ENCODE measurements around the gene GRAMD4. TPM values are rescaled to one million over a fixed set of nuclear protein-coding genes. Genes with fewer than 3 reads are reported as not detected.

GRAMD4 gene
- total RNA-seq, 1 experiment from 2014 or later = 19.8 TPM

DNA sequence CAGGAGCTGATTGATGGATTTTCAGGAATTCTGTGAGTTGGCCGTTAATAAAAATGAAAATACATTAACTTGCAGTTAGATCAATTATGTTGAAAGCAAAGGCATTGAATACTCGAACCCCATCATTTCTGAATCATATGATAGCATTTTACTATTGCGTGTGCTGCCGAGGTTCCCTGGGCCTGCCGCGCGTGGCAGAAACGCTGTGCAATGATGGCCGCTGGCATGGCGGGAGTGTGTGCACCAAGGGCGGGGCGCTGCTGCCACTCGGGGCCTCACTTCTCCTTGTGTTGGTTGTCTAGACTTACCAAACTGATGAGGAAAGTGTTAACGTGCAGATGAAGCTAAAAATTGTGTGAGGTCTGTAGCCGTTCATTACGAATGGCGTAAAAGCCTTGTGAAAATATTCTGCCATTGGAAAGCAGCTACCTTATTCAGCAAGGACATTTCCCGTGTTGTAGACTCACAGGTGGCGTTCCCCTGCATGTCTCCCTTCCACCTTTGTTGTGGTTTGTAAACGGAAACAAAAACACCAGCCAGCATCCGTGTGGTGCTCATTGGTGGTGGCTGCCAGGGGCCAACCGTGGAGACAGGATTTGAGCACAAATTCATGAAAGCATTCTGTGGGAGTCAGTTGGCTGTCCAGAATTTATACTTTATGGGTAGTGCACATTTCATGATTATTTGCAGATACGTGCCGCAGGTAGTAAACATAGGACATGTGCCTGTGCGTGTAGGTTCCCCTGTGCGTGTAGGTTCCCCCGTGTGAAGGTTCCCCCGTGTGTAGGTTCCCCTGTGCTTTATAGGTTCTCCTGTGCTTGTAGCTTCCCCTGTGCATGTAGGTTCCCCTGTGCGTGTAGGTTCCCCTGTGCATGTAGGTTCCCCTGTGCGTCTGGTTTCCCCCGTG lies 5.9 kb upstream of the GRAMD4 start:
- no CpG with 5 or more reads among the region's 31 CpGs for WGBS (ENCODE audit: extremely low coverage, insufficient read length, low lambda C conversion rate)
- Mint-ChIP-seq H3K4me3 (0 out of 5 replicates have a peak overlapping the region, but pooled peaks of 1 of the 2 experiments have one; percentile 35), H3K27ac (peak overlapping the region in 1 of 3 experiments; percentile 44; a peak in 1 of 7 replicates), H3K27me3 (ENCODE audit: low read depth) (no peaks in the 10 kb centered on the region), H3K9me3 (peaks cover 0 to 5% of the 10 kb centered on the region in 2 experiments; a peak in 1 of 5 replicates), H3K36me3 (ENCODE audit: insufficient read depth in 1 of 3, low read depth in 3 of 3) (no peaks in the 10 kb centered on the region), H3K4me1 (peaks cover 14 to 19% of the 10 kb centered on the region in 2 experiments)
- no peak overlapping the region for H2AFZ ChIP-seq (ENCODE audit: low read length)
- no peaks in the 10 kb centered on the region for H3K79me1 ChIP-seq (ENCODE audit: insufficient read depth, low read depth, low read length, poor library complexity, severe bottlenecking)
- no peak overlapping the region for H3K56ac ChIP-seq (ENCODE audit: insufficient read length, low read depth, low read length)
- H4K20me1 ChIP-seq (ENCODE audit: control insufficient read depth, insufficient read depth, insufficient read length) = no peaks in the 10 kb centered on the region
- no peaks in the 10 kb centered on the region for H3K9me3 ChIP-seq (ENCODE audit: control insufficient read depth, low read depth, low read length)
- H3K79me2 ChIP-seq (ENCODE audit: insufficient read depth, low read length) = no peaks in the 10 kb centered on the region
- no peak overlapping the region for H3K4ac ChIP-seq (ENCODE audit: low read depth, low read length)
- H2BK12ac ChIP-seq (ENCODE audit: insufficient read length, low read depth, low read length) = no peak overlapping the region
- H3K27ac ChIP-seq (ENCODE audit: insufficient read length, low read depth, low read length) = no peak overlapping the region
- no peak overlapping the region for H2AK5ac ChIP-seq (ENCODE audit: insufficient read length, low read length)
- no peaks in the 10 kb centered on the region for H3K27me3 ChIP-seq (ENCODE audit: insufficient read depth, low read length)
- H2BK120ac ChIP-seq (ENCODE audit: low read depth, low read length, poor library complexity, severe bottlenecking) = no peak overlapping the region
- no peak overlapping the region; the same call in 1 of the 2 replicates for H3K14ac ChIP-seq (ENCODE audit: insufficient read depth, low read length)
- no peak overlapping the region for H3K18ac ChIP-seq (ENCODE audit: insufficient read length, low read depth, low read length)
- H3K9ac ChIP-seq (ENCODE audit: extremely low read depth, insufficient read length, low read length) = no peak overlapping the region
- no peak overlapping the region for H2BK20ac ChIP-seq (ENCODE audit: low read depth, low read length, poor library complexity, severe bottlenecking)
- no peak overlapping the region for H4K8ac ChIP-seq (replicated peaks; ENCODE audit: insufficient read length, low read depth, low read length)
- no peak overlapping the region for H2BK5ac ChIP-seq (ENCODE audit: insufficient read length, low read length)
- no peaks in the 10 kb centered on the region for H3K4me1 ChIP-seq (ENCODE audit: insufficient read depth, low read length)
- H2BK15ac ChIP-seq (ENCODE audit: low read depth, low read length) = no peak overlapping the region
- H4K91ac ChIP-seq (ENCODE audit: insufficient read length, low read depth, low read length) = no peak overlapping the region
- no peak overlapping the region for H3K4me2 ChIP-seq (ENCODE audit: insufficient read depth, insufficient read length, low read length)
- TF ChIP-seq, protein P1, sequence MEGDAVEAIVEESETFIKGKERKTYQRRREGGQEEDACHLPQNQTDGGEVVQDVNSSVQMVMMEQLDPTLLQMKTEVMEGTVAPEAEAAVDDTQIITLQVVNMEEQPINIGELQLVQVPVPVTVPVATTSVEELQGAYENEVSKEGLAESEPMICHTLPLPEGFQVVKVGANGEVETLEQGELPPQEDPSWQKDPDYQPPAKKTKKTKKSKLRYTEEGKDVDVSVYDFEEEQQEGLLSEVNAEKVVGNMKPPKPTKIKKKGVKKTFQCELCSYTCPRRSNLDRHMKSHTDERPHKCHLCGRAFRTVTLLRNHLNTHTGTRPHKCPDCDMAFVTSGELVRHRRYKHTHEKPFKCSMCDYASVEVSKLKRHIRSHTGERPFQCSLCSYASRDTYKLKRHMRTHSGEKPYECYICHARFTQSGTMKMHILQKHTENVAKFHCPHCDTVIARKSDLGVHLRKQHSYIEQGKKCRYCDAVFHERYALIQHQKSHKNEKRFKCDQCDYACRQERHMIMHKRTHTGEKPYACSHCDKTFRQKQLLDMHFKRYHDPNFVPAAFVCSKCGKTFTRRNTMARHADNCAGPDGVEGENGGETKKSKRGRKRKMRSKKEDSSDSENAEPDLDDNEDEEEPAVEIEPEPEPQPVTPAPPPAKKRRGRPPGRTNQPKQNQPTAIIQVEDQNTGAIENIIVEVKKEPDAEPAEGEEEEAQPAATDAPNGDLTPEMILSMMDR (conservative IDR thresholded peaks at IDR 0.05) = no peak
- H3T11ph ChIP-seq (ENCODE audit: low read length) = no peak overlapping the region
- no peak for DNase-seq
- no peak overlapping the region for H3K23ac ChIP-seq (ENCODE audit: insufficient read length, low read depth, low read length)
- no peak overlapping the region for H4K5ac ChIP-seq (ENCODE audit: insufficient read length, low read depth, low read length)
- no peaks in the 10 kb centered on the region for H3K23me2 ChIP-seq (ENCODE audit: insufficient read length, low read depth, low read length, poor library complexity, severe bottlenecking)

Measured in H9 (cell line).